ENCODE data around the gene IRAG1.

Gene IRAG1, protein sequence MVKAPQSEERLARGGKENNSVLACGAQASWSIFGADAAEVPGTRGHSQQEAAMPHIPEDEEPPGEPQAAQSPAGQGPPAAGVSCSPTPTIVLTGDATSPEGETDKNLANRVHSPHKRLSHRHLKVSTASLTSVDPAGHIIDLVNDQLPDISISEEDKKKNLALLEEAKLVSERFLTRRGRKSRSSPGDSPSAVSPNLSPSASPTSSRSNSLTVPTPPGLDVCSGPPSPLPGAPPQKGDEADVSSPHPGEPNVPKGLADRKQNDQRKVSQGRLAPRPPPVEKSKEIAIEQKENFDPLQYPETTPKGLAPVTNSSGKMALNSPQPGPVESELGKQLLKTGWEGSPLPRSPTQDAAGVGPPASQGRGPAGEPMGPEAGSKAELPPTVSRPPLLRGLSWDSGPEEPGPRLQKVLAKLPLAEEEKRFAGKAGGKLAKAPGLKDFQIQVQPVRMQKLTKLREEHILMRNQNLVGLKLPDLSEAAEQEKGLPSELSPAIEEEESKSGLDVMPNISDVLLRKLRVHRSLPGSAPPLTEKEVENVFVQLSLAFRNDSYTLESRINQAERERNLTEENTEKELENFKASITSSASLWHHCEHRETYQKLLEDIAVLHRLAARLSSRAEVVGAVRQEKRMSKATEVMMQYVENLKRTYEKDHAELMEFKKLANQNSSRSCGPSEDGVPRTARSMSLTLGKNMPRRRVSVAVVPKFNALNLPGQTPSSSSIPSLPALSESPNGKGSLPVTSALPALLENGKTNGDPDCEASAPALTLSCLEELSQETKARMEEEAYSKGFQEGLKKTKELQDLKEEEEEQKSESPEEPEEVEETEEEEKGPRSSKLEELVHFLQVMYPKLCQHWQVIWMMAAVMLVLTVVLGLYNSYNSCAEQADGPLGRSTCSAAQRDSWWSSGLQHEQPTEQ

DNA sequence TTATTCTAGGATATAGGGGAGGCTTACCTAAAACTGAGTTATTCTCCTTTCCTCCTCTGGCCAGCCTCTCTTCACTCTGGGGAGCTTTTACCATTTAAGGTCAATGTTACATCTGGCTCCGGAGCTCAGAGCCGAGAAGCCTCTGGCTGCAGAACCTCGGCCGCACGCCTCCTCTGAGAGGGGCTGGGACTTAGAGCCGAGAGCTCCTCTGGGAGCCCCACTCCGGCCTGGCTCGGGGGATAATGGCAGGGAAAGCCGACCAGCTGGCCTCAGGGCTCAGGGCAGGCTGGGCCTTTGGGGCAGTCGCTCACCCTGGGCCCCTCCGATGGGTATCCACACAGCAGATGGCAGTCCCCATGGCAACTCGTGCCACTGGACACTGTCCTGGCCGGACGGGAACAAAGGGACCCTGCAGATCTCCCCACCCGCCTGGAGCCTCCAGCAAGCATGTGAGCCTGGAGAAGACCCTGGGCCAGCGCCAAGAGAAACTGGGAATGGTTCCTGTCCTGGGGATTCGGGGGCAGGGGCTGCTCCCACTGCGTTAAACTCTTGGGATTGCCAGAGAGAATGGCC is at the start of gene IRAG1:
Gene IRAG1 (minus strand): TSS at position 247 of the 573 bp plus-strand sequence. CDS start 153 bp downstream, at position 94.
- no peak for DNase-seq

DNA sequence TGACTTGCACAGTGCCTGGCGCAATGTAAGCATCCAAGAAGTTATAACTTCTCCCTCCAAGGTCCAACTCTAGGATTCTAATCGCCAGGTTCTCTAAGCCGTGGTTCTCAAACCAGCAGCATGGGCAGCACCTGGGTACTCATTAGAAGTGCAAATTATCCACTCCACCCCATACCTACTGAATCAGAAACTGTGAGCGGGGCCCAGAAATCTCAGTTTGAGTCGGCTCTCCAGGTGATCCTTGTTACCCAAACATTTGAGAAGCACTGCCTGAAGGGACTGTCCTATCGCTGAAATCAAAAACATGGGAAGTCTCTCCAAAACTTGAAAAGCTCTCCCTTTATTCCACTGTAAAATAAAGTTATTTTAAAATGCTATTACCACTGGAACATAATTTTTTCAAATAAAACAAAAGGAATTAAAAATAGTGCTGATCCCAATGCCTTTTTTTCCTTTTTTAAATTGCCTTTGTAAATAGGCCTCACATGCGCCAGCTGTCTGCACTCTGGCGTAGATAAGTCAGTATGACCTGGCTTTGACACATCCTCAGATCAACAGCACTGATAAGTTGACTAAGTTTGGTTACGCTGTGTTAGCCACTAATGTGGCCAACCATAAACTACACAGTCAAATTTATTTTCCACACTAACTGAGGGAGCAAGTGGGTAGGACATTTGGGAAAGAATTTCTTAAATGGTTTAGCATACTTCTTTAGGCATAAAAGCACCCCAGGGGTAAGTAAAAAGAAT is 49.1 kb upstream of the IRAG1 start:
- DNase-seq, result no peak

DNA sequence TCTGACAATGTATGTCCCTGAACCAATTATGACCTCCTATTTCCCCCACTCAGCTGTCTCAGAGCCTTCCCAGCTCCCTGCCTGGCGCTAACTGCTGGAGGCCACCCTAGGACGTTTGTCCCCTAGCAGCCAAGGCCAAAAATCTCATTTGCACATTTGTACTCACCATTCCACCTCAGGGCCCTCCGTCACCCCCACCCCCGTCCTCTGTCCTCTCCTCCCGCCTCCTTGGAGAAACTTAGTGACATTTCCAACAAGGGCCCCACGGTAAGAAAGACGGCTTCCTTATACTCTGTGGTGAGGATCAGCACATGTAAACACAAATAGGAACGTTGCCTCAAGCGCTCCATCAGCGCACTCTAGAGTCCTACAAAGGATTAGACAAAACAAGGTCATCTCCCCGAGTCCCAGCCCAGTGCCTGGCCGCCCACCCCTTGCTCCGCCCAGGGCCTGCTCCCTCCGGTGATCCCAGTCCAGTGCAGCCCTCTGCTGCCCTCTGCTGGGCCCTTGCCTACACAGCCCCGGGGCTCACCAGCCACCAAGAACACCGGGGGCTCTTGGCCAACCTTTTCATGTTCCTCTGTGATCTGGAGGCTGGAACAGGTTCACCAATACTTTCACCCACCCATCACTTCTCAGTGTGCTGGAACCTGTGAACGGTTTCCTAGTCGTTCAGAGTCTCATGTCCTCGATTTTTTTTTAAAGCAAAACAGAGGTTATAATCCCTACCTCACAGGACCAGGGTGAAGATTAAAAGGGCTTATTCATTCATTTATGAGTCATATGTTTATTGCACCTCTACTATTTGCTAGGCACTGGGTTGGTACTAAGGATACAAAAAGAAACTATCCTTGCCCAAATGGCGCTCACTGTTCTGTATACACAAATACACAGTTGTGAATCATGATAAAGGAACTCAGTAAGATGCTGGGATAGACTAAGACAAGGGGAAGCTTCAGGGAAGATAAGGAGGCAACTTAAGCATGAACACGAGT is 42.2 kb upstream of the IRAG1 start:
- DNase-seq, result peak; percentile 79

DNA sequence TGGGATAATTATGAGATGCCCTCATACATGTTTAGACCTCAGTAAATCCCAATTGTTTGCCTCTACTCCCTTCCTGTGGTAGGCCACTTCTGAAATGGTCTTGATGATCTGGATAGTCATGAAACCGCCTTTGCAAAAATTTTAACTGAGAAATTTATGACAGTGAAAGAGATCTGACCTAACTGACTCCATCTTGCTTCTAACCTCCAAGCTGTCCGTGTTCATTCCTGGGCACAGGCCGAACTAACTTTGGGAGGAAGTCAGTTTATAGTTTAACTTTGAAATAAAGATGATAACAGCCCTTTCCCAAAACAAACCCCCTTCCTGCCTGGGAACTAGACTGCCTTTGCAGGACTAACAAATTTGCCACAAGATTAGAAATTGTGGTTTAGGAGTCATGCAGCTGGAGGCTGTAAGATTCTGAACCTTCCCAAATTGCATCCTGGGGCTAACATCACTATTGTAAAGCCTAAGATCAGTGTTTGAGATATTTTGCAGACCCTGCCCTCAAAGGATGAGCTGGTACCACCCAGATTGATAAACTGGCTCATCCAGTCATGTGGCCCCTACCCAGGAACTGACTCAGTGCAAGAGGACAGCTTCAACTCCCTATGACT is 37.6 kb upstream of the IRAG1 start:
- no peak for DNase-seq

DNA sequence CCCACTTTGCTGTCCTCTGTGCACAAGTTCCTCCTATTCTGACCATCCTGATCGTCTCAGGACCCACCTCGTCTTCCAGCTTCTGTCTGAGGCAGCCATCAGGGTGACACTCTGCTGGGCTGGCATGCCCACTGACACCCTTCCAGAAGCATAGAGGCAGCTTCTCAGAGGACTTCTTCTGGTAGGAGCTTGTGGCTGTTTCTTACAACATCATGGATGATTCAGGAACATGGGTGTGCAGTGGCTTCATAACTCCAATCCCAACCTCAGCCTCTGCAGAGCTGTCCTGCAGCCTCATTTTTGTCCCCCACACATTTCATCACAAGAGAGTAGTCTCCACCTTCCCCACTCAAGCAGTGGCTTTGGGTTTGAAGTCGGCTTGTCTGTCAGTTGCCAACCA is 36.6 kb upstream of the IRAG1 start:
- DNase-seq, result no peak

DNA sequence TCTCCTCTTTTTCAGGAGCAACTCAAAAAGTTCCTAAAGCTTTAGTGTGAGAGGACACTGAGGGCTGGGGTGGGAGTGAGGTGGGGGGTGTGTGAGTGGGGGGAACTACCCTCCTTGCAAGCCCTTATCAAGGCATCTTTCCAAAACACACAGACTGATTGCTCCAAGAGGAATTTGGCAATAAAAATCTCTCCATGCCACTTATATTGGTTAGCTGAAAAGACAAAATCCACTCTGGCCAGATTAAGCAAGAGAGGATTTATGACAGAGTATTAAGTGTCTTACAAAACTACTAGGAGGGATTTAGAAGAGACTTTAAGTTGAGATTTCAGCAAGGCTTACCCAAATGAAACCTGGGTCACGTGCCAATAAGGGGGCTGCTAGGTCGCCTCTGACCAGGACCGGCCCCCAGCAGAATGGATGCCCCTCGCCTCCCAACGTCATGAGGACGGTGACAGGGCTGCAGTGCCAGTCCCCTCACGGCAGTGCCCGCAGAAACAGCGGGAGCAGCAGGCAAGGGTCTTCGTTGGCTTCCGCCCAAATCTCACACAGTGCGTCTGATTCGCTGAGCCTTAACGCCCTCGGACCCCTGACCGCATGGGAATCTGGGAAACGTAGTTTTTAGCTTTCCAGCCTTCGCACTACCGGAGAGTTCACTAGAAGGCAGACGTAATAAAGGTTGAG is 35.4 kb upstream of the IRAG1 start:
- DNase-seq, result no peak

DNA sequence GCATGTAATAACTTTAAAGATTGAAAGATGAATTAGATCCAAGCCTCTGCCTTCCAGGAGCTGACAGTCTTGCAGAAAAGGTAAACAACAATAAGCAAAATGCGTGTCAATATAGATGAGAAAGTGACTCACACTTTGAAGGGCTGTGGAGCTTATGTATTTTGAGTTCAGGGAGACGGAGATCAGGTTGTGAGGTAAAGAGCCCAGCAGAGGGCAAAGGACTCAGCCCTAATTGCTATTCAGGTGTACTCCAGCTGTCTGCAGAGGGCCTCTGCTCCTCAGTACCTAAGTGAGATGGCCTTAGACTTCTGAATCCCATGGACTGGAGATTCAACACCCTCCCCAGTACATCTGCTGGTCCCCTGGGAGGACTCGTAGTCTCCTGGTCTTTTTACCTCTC is 34.6 kb upstream of the IRAG1 start:
- DNase-seq, result no peak

DNA sequence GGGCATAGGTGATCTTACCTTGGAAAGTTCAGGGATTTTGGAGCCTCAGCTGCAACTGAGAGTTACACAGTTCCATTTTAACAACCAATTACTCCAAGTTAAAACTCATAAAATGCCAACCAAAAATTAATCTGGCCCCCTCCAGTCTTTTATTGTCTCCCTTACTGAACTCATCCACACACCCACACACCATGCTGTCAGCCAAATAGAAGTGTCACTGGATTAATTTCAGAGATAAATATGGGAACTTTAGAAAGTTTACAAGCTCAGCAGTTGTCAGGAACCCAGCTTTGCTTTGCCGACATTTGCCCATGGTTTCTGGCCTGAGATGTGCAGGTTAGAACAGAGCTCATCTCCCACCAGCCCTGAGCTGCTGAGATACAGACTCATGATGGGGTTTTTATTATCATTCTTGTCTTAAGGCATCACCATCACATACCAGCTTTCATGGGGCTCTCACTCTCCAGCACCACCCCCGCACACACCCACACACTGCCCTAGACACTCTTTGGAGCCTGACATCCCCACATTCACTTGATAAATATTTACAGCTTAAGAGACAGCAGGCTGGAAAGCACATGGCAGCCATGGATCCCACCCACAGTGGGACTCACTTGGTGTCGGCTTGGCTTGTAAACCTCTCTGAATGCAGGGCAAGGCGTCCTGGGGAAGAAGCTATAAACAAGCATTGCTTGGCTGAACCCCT is 33.7 kb upstream of the IRAG1 start:
- no peak for DNase-seq

DNA sequence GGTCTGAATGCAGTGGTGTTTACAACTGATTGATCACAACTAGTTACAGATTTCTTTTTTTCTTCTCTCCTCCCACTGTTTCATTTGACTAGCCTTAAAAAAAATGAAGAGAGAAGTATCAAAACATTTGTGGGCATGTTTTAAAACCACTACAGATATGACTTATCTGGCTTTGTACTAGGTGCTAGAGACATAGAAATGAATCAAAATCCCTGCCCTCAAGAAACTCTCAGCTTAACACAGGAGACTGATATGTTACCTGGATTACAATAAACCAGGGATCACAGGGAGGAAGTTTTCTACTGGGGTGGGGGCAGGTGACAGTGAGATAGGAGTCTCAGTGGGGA is 32.3 kb upstream of the IRAG1 start:
- no peak for DNase-seq

DNA sequence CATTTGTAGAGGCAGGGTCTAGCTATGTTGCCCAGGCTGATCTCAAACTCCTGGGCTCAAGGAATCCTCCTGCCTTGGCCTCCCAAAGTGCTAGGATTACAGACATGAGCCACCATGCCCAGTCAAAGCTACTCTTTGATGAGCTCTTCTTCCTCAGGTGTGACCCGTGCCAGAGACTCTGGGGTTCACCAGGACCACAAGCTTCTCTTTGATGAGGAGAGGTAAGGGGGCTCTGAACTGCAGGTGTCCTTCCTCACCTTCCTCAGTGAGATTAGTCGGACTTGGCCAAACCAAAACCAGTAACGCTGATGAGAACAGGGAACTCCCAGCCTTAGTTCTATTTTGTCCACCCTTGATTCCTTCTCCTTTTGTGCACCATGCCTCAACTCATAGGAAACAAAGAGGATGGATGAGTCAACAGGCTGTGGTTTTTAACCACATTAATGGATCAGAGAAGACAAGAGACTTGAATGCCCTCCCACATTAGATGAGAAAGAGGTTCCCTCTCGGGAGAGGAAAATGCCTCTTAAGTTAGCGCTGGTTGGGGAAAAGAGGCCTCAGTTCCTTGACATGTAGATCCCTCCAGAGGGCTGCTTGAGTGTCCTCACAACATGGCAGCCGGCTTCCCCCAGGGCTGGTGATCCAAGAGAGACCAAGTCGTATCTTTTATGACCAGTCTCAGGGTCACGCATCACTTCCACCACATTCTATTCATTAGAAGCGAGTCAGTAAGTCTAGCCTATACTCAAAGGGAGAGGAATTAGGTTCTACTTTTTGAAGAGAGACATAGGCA is 31.8 kb upstream of the IRAG1 start:
- no peak for DNase-seq

DNA sequence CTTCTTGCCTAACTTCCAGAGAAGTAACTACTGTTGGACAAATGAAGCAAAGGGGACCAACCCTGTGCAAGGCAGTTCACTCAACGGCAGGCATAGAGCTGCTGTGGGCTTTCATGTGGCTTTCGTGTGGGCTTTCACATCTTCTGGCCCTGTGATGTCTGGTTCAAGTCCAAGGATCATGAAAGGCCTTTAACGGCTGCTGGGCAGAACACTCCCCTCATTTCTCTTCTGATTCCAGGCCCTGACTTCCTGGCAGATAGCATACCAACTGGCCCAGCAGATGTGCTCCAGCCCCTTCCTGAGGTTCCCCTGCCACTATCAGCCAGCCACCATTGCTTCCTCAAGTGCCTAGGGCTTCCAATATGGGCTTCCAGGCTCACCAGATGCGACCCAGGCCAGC is 28.8 kb upstream of the IRAG1 start:
- no peak for DNase-seq

DNA sequence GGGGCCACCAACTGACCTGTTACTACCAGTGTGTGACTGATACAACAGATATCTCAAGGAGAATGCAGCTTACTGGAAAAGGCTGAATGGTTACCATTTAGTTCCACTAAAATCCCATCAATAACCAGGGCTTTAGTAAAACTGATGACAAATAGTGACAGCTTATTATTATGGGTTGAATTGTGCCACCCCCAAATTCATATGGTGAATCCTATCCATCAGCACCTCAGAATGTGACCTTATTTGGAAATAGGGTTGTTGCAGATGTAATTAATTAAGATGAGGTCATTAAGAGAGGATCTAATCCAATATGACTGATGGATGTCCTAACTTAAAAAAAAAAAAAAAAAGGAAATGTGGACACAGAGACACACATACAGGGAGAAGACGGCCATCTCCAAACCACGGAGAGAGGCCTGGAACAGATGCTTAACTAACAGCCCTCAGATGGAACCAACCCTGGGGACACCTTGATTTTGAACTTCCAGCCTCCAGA is 27.4 kb upstream of the IRAG1 start:
- DNase-seq, result no peak

DNA sequence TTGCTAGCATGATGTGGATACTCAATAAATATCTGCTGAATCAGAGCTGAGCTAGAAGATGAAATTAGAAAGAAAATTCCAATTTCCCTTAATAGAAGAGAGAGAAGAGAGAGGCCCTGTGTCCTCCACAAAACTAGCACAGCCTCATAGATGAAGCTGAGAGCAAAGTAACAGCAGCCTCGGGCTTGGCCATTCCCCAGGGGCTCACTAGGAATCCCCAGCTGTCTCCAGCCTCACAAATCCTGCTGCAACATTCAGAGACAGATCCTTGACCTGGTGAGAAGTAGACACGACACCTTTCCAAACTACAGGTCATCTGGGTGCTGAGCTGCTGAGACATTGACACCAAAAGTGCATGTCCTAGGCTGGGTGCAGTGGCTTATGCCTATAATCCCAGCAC is 26.1 kb upstream of the IRAG1 start:
- DNase-seq, result no peak

DNA sequence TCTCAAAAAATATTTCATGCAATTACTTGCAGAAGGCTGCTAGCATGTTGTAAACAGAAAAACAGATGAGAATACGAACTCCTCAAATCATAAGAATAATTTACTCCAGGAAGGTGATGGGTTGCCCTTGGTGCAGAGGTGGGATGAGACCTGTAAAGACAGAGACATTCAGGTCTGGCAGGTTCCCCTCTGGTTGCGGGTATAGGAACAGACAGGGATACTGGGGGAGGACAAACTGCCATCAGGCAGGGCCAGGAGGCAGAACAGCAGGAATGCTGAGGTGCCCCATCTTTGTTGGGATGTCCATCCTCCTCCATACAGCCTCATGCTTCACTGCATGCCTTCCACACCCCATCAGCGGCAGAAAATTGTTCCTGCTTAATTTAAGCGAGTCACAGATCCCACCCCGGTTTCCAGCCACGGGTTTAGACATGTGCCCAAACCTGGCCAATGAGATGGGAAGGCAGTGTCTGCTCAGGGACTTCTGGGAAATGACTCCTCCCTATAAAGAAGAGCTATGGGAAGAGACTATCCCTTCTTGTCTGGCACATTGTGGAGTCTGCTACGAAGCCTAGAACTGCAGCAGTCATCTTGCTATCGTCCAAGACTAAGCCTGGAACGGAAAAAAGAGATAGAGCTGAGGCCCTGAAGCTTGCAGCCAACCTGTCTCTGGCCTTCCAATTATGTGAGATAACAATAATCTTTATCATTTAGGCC is 23.1 kb upstream of the IRAG1 start:
- DNase-seq, result no peak

DNA sequence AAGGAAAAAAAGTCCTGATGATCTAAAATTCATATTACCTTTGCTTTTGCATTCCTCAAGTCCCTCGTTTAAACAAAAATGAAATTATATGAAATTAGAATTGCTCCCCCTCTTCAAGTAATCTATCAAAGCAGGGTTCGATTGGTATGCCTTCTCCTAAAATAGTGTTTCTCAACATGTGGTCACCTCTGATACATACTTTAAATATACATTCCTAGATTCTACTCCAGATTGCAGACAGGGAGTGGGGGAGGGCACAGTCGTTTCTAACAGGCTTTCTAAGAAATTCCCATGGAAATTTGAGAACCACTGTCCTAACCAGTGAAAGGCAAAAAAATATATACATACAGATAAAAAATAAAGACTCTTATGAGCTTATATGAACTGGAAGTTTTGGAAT is 22.6 kb upstream of the IRAG1 start:
- no peak for DNase-seq

DNA sequence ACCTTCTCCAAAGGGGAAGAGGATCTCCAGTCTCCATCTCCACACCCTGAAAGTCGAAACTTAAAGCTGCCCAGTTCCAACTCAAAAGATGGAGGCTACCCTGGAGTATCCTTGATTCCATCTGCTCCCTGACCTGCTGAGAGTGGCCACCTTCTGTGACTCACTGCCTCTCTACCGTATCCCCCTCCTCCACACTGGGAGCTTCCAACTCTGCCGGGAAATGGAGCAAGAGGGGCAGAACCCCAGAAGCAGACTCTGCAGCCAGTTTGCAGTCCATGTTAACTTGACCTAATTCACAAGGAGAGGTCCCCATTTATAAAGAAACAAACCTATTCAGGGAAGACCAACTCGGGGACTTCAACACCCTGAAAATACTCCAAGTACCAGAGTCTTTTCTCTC is 22.0 kb upstream of the IRAG1 start:
- DNase-seq, result no peak

DNA sequence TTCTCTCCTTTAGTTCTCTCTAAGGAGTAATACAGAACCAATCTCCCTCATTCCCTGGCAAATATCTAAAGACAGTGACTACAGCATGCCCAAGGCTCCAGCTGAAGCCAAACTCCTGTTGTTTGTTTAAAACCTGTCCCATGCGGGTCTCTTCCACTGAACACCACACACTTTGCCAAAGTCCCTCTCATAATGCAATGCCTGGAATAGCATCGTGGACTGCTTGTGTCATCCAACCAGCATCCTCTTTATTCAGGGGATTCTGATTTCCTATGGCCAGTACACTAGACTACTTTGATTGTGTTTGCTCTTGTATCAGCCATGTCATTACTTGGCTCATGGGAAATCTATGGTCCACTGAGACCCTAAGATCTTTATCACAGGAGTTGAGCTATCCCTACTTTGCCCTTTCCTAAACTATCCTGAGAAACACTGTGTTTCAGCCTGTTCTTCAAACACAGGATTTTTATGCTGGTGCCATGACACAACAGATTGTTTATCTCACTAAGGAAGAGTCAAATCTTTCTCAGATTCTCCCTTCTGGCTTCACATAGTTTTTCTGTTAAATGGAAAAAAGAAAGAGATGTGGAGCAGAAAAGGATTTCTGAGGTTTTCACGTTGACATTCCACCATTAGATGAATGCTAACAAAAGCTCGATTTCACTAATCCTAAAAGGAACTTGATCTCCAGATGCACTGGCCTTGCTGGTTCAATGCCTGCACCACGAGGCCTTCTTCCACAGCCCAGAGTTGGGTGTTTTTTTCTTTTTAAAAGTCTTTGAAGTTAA is 15.9 kb upstream of the IRAG1 start:
- DNase-seq, result no peak

All from NCI-H2029 treated with DMSO at 0.1 percent for 48 hours (cell line).